ENCODE data around the gene SLC25A13. TPM values are rescaled to one million over a fixed set of nuclear protein-coding genes. Genes with fewer than 3 reads are reported as not detected.

SLC25A13 gene
- total and polyA plus RNA-seq, 2 of the 4 experiments (the other 2 are of a cell fraction): 7.4 to 11.7 TPM

DNA sequence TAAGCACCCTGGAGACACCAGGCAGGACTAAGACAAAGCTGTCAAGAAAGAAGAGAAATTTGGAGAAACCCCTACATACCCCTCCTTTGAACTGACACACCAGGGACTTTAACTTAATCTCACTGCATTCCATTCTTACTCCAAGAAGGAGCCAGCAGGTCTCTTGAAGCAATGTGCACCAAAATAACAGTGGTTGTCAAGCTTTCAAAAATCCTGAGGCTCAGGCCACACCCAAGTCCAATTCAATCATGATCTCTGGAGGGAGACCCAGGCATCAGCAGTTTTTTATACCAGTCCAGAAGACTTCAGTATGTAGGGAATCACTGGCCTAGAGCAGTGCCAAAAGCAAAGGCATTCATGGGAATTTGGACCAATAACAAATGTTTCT, 6.8 kb downstream of the SLC25A13 start:
- H4K91ac ChIP-seq (ENCODE audit: insufficient read depth, low read depth, low read length): no peak overlapping the region
- H3K79me1 ChIP-seq (ENCODE audit: low read depth in 1 of 2, low read length in 2 of 2): peaks cover 25 to 45% of the 10 kb centered on the region in 2 experiments; a peak in 3 of 4 replicates
- ChIA-PET CTCF (no interaction called here), POLR2A (ENCODE audit: unreplicated experiment) (no interaction called here)
- TF ChIP-seq MAZ (IDR thresholded peaks at IDR 0.05; ENCODE audit: borderline replicate concordance, low read depth, low read length): no peak
- TF ChIP-seq, protein P1, sequence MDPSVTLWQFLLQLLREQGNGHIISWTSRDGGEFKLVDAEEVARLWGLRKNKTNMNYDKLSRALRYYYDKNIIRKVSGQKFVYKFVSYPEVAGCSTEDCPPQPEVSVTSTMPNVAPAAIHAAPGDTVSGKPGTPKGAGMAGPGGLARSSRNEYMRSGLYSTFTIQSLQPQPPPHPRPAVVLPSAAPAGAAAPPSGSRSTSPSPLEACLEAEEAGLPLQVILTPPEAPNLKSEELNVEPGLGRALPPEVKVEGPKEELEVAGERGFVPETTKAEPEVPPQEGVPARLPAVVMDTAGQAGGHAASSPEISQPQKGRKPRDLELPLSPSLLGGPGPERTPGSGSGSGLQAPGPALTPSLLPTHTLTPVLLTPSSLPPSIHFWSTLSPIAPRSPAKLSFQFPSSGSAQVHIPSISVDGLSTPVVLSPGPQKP (IDR thresholded peaks at IDR 0.05; ENCODE audit: borderline replicate concordance, low read depth, low read length): no peak
- TF ChIP-seq MAFK (IDR thresholded peaks at IDR 0.05; ENCODE audit: low read depth, low read length): no peak
- no peak for TF ChIP-seq NFE2L2 (IDR thresholded peaks at IDR 0.05; ENCODE audit: low read depth, low read length)
- no peak for TF ChIP-seq CHD1 (IDR thresholded peaks at IDR 0.05; ENCODE audit: low read depth, low read length)
- TF ChIP-seq CEBPB (IDR thresholded peaks at IDR 0.05; ENCODE audit: low read depth, low read length): no peak
- TF ChIP-seq, protein P2, sequence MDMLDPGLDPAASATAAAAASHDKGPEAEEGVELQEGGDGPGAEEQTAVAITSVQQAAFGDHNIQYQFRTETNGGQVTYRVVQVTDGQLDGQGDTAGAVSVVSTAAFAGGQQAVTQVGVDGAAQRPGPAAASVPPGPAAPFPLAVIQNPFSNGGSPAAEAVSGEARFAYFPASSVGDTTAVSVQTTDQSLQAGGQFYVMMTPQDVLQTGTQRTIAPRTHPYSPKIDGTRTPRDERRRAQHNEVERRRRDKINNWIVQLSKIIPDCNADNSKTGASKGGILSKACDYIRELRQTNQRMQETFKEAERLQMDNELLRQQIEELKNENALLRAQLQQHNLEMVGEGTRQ (IDR thresholded peaks at IDR 0.05; ENCODE audit: low read depth, low read length): no peak
- TF ChIP-seq BHLHE40 (IDR thresholded peaks at IDR 0.05; ENCODE audit: low read depth, low read length): no peak
- H4K8ac ChIP-seq (ENCODE audit: low read depth in 2 of 2, low read length in 2 of 2): no peak overlapping the region
- no peaks in the 10 kb centered on the region; the same call in 1 of the 2 replicates for H4K20me1 ChIP-seq (ENCODE audit: insufficient read depth, low read length)
- ATAC-seq (ENCODE audit: low read depth) (no peak), DNase-seq (no peak)
- no peak overlapping the region for H2AFZ ChIP-seq (replicated peaks; ENCODE audit: low read length, poor library complexity)
- H2BK120ac ChIP-seq (ENCODE audit: low read depth, low read length): no peak overlapping the region
- no TSS peak for BruUV-seq (replicated peaks)
- no peak overlapping the region for H3K56ac ChIP-seq (ENCODE audit: extremely low read depth, insufficient read depth, low read length)
- no peaks in the 10 kb centered on the region for H3K4me1 ChIP-seq (ENCODE audit: control insufficient read depth, insufficient read depth, low read length)
- H3K9me1 ChIP-seq (ENCODE audit: insufficient read depth, low read length): peaks cover 5% of the 10 kb centered on the region; the same call in 1 of the 2 replicates
- H3K9me3 ChIP-seq (ENCODE audit: control insufficient read depth, insufficient read depth, low read length): no peaks in the 10 kb centered on the region
- no peak overlapping the region for H3K18ac ChIP-seq (ENCODE audit: low read depth, low read length)
- H4K5ac ChIP-seq (ENCODE audit: low read depth, low read length): no peak overlapping the region
- H2AK5ac ChIP-seq (ENCODE audit: low read depth, low read length): no peak overlapping the region
- no peak overlapping the region for H2BK5ac ChIP-seq (ENCODE audit: low read depth, low read length, poor library complexity, severe bottlenecking)
- H3K23ac ChIP-seq (ENCODE audit: low read depth, low read length): no peak overlapping the region
- H3K9ac ChIP-seq (ENCODE audit: low read depth, low read length): no peak overlapping the region
- H2BK15ac ChIP-seq (ENCODE audit: low read depth, low read length): no peak overlapping the region
- no peak overlapping the region for H3K4me3 ChIP-seq (ENCODE audit: insufficient read depth, low read depth, low read length)
- dilution Hi-C loops (cut with HindIII; ENCODE audit: low sequenced_read_pairs, unreplicated experiment): no loop called here
- in situ Hi-C loops (cut with MboI; ENCODE audit: low sequenced_read_pairs): no loop called here
- no peaks in the 10 kb centered on the region for H3K36me3 ChIP-seq (ENCODE audit: control insufficient read depth, insufficient read depth, low read length)
- no peak overlapping the region for H2BK20ac ChIP-seq (ENCODE audit: low read depth, low read length)
- no peak overlapping the region for H2AK9ac ChIP-seq (replicated peaks; ENCODE audit: low read depth, low read length, poor library complexity)
- H3K4me2 ChIP-seq (ENCODE audit: low read depth, low read length): no peak overlapping the region
- no peak overlapping the region for H3K27ac ChIP-seq (ENCODE audit: insufficient read depth, low read length)
- intact Hi-C loops (cut with micrococcal nuclease): no loop called here
- no peak overlapping the region for H3K14ac ChIP-seq (replicated peaks; ENCODE audit: low read depth, low read length)
- no peaks in the 10 kb centered on the region for H3K27me3 ChIP-seq (ENCODE audit: control insufficient read depth, insufficient read depth, low read length)
- no peak overlapping the region for H3K4ac ChIP-seq (ENCODE audit: low read depth, low read length)

Data from IMR-90 (cell line).